VCaP (cell line): ENCODE data around the gene SIAH1.
"Not testable (repeated sequence)": the region's sequence is repeated elsewhere in the genome, so short reads cannot be mapped to it uniquely, and the experiment has no call there.

Experiments
- H3K27ac ChIP-seq: fragments of 450-650 bp; 2 replicates; pipeline ENCODE4 v1.5.1; 2017
- CTCF ChIP-seq: fragments of 450-650 bp; conservative IDR thresholded peaks from 2 replicates; pipeline ENCODE4 v1.5.1; 2017; ENCODE audit warnings: mild to moderate bottlenecking, moderate library complexity

The SIAH1 gene

GRCh38 chr16:48384520-48385252 is 527 bp downstream of the SIAH1 start:
- no peak for TF ChIP-seq CTCF
- peak overlapping the region; percentile 92 for H3K27ac ChIP-seq

GRCh38 chr16:48383877-48384519 is 1.2 kb downstream of the SIAH1 start:
- no peak for TF ChIP-seq CTCF
- H3K27ac ChIP-seq = peak overlapping the region; percentile 92

GRCh38 chr16:48383009-48383876 is 2.0 kb downstream of the SIAH1 start:
- peak overlapping the region; percentile 92 for H3K27ac ChIP-seq

GRCh38 chr16:48382131-48382530 is 3.1 kb downstream of the SIAH1 start:
- no peak for TF ChIP-seq CTCF
- H3K27ac ChIP-seq = no peak overlapping the region; the same call in 1 of the 2 replicates

More at GRCh38 chr16:48383009-48383876, 2.0 kb downstream of the SIAH1 start:
- TF ChIP-seq CTCF = no peak

- H3K27ac ChIP-seq = no peak overlapping the region
- no peak for TF ChIP-seq CTCF
Observed at GRCh38 chr16:48381201-48381600, 4.0 kb downstream of the SIAH1 start.

GRCh38 chr16:48378836-48379235 is 6.4 kb downstream of the SIAH1 start:
- H3K27ac ChIP-seq = no peak overlapping the region
- no peak for TF ChIP-seq CTCF

GRCh38 chr16:48378276-48378675 is 6.9 kb downstream of the SIAH1 start:
- TF ChIP-seq CTCF = no peak
- no peak overlapping the region for H3K27ac ChIP-seq

GRCh38 chr16:48377301-48377700 is 7.9 kb downstream of the SIAH1 start:
- not testable (repeated sequence) for H3K27ac ChIP-seq
